Measurements from ENCODE around the gene GDF10. TPM values are rescaled to one million over a fixed set of nuclear protein-coding genes. Genes with fewer than 3 reads are reported as not detected.

Gene GDF10
- total and polyA plus RNA-seq, 10 donors, result 0.02 to 0.35 (median 0.20) TPM; not detected in 3

GRCh38 chr10:47325303-47326291 lies 25.6 kb downstream of the GDF10 start:
- no peaks in the 10 kb centered on the region for H3K4me1 ChIP-seq
- no peaks in the 10 kb centered on the region for H3K9me3 ChIP-seq
- intact Hi-C loops (cut with DNase I; ENCODE audit: low total_unique reads), result no loop called here
- H3K27ac ChIP-seq, result no peak overlapping the region
- 92 to 95% (median 93%) methylated on average over 30 of the region's 30 CpGs for WGBS, 5 donors
- no peak for DNase-seq
- no peak for TF ChIP-seq POLR2AphosphoS5 (IDR thresholded peaks at IDR 0.05)
- TF ChIP-seq POLR2A (IDR thresholded peaks at IDR 0.05), result no peak
- TF ChIP-seq, protein P1, sequence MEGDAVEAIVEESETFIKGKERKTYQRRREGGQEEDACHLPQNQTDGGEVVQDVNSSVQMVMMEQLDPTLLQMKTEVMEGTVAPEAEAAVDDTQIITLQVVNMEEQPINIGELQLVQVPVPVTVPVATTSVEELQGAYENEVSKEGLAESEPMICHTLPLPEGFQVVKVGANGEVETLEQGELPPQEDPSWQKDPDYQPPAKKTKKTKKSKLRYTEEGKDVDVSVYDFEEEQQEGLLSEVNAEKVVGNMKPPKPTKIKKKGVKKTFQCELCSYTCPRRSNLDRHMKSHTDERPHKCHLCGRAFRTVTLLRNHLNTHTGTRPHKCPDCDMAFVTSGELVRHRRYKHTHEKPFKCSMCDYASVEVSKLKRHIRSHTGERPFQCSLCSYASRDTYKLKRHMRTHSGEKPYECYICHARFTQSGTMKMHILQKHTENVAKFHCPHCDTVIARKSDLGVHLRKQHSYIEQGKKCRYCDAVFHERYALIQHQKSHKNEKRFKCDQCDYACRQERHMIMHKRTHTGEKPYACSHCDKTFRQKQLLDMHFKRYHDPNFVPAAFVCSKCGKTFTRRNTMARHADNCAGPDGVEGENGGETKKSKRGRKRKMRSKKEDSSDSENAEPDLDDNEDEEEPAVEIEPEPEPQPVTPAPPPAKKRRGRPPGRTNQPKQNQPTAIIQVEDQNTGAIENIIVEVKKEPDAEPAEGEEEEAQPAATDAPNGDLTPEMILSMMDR (IDR thresholded peaks at IDR 0.05 in 8 of 11, conservative IDR thresholded peaks at IDR 0.05 in 3 of 11), result no peak
- H3K4me3 ChIP-seq, result no peak overlapping the region
- H3K27me3 ChIP-seq (replicated peaks in 1 of 7), result peaks cover 0 to 17% (median 0%) of the 10 kb centered on the region in 7 donors
- H3K36me3 ChIP-seq, result no peaks in the 10 kb centered on the region

- no peak for DNase-seq
- no peaks in the 10 kb centered on the region for H3K36me3 ChIP-seq
- H3K27me3 ChIP-seq (replicated peaks in 1 of 7), result peaks cover 0 to 17% (median 0%) of the 10 kb centered on the region in 7 donors
- intact Hi-C loops (cut with DNase I; ENCODE audit: low total_unique reads), result no loop called here
- no peak overlapping the region for H3K4me3 ChIP-seq
- 76 to 97% (median 80%) methylated on average over 3 to 5 of the region's 5 CpGs for WGBS, 5 donors
- no peaks in the 10 kb centered on the region for H3K9me3 ChIP-seq
- no peak overlapping the region for H3K27ac ChIP-seq
- TF ChIP-seq POLR2AphosphoS5 (IDR thresholded peaks at IDR 0.05), result no peak
- TF ChIP-seq, protein P1 (IDR thresholded peaks at IDR 0.05 in 8 of 11, conservative IDR thresholded peaks at IDR 0.05 in 3 of 11), result no peak
- H3K4me1 ChIP-seq, result no peaks in the 10 kb centered on the region
Observed at GRCh38 chr10:47326306-47326926, 26.4 kb downstream of the GDF10 start.

GRCh38 chr10:47326927-47327330 lies 26.9 kb downstream of the GDF10 start:
- Histone ChIP-seq H3K36me3 (no peaks in the 10 kb centered on the region), H3K27me3 (replicated peaks in 1 of 7) (peaks cover 0 to 17% (median 0%) of the 10 kb centered on the region in 7 donors), H3K27ac (no peak overlapping the region), H3K4me1 (no peaks in the 10 kb centered on the region), H3K9me3 (no peaks in the 10 kb centered on the region), H3K4me3 (no peak overlapping the region)
- 75 to 91% (median 87%) methylated on average over 10 to 11 of the region's 11 CpGs for WGBS, 5 donors
- intact Hi-C loops (cut with DNase I; ENCODE audit: low total_unique reads), result no loop called here
- TF ChIP-seq, protein P1 (IDR thresholded peaks at IDR 0.05 in 8 of 11, conservative IDR thresholded peaks at IDR 0.05 in 3 of 11), result no peak
- TF ChIP-seq POLR2AphosphoS5 (IDR thresholded peaks at IDR 0.05) (no peak), POLR2A (IDR thresholded peaks at IDR 0.05) (no peak)
- no peak for DNase-seq

DNA sequence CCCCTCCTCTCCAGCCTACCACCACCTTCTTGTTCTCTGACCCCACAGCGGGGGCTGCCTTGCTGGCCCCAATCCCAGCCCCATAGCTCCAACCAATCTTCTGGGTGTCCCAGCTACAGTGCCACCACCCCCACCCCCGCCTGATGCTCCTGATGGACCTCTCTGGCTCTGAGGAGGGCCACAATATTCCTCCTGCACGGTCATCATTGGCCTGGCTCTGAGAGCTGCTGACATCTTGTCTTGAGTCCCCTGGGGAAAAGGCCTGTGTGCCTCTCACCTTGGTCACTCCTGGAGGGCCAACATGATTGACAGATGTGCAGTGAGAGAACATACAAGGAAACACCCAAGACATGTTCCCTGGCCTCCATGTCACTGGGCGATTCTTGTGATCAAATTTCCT lies 29.9 kb downstream of the GDF10 start:
- TF ChIP-seq POLR2A (IDR thresholded peaks at IDR 0.05), result no peak
- no peak for TF ChIP-seq POLR2AphosphoS5 (IDR thresholded peaks at IDR 0.05)
- TF ChIP-seq, protein P1 (IDR thresholded peaks at IDR 0.05 in 8 of 11, conservative IDR thresholded peaks at IDR 0.05 in 3 of 11), result no peak
- Histone ChIP-seq H3K4me3 (no peak overlapping the region), H3K36me3 (no peaks in the 10 kb centered on the region), H3K27me3 (replicated peaks in 1 of 7) (peaks cover 0 to 11% (median 0%) of the 10 kb centered on the region in 7 donors), H3K9me3 (no peaks in the 10 kb centered on the region), H3K4me1 (no peaks in the 10 kb centered on the region), H3K27ac (no peak overlapping the region)
- WGBS, 5 donors, result 82 to 100% (median 88%) methylated on average over 4 of the region's 4 CpGs
- intact Hi-C loops (cut with DNase I; ENCODE audit: low total_unique reads), result no loop called here
- no peak for DNase-seq
